LoVo (cell line): ENCODE data around the gene MEX3D.
"Not testable (repeated sequence)": the region's sequence is repeated elsewhere in the genome, so short reads cannot be mapped to it uniquely, and the experiment has no call there.

ENCODE experiments used
- DNase-seq: peaks from one replicate; pipeline ENCODE4 v3.0.0-alpha.2; 2016; ENCODE audit warnings: low spot score

Gene MEX3D

DNA sequence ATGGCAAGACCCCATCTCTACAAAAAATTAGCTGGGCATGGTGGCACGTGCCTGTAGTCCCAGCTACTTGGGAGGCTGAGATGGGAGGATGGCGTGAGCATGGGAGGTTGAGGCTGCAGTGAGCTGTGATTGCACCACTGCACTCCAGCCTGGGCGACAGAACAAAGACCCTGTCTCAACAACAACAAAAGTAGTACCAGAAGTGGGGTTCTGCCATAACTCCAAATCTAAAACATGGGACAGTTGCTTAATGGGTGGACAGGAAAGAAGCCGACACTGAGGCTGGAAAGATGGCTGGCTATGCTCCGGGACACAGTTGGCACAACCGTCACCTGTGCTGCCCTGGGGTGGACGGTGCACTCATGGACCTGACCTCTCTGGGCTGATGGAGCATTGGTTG lies 32.4 kb downstream of the MEX3D start:
- DNase-seq = not testable (repeated sequence)

DNA sequence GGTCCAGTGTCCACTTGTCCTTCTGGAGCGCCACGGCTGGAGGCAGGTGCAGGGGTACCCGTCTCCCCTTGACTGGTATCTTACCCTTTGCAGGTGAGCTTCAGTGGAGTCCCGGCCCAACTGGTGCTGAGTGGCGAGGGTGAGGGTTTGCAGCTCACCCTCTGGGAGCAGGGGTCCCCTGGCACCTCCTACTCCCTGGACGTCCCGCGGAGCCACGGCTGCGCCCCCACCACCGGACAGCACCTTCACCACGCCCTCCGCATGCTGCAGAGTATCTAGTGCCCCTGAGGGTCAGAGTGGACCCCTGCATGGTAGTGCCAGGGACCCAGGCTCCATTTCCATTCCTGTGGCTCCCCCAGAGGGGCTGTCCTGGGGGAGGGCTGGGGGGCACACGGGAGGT lies 33.2 kb downstream of the MEX3D start:
- no peak for DNase-seq

DNA sequence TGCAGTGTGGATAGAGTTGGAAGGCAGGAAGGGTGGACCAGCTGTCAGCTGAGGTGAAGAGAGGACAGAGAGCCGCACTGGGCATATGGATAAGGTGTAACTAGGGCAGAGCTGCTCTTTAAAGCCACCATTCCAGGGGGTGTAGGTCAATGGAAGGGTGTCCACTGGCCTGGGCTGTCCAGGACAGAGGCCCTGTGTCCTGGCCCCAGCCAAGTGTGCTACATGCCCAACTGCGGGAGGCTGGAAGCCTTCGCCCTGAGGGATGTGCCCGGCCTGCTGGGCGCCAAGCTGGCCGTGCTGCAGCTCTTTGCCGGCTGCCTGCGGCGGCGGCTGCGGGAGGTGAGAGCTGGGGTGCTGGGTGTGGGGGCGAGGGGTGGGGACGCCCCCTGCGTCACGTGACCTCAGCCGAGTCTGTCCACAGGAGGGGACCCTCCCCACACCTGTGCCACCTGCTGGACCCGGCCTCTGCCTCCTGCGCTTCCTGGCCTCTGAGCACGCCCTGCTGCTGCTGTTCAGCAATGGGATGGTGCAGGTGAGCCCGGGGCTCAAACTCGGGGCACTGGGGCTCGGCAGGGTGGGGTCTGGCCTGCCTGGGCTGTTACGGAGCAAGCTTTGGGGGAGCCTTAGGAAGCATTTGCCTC lies 34.5 kb downstream of the MEX3D start:
- DNase-seq = no peak

DNA sequence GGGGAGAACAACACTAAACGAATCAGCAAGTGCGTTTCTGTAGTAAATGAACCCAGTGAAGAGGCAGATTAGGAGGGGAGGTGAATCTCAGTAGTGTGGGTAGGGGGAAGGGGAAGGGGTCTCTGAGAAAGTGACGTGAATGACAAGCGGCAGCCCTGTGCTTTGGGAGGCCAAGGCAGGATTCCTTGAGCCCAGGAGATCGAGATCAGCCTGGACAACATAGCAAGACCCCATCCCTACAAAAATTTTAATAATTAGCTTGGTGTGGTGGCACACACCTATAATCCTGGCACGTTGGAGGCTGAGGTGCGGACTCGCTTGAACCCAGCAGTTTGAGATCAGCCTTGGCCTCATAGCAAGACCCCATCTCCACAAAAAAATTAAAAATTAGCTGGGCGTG lies 36.1 kb downstream of the MEX3D start:
- no peak for DNase-seq

DNA sequence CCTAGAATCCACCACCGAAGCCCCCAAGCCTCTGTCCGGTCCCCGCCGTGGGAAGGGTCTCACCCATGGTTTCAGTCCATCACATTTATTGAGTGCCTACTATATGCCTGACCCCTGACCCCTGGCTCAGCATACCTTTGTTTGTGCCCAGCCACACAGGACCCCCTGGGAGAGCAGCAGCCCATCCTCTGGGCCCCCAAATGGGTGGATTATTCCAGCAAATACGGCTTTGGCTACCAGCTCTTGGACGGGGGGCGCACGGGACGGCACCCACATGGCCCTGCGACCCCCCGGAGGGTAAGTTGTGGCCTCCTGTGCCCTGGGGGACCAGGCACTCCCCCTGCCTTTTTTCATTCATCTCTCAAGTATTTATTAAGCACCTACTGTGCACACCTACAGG lies 36.5 kb downstream of the MEX3D start:
- DNase-seq = no peak

DNA sequence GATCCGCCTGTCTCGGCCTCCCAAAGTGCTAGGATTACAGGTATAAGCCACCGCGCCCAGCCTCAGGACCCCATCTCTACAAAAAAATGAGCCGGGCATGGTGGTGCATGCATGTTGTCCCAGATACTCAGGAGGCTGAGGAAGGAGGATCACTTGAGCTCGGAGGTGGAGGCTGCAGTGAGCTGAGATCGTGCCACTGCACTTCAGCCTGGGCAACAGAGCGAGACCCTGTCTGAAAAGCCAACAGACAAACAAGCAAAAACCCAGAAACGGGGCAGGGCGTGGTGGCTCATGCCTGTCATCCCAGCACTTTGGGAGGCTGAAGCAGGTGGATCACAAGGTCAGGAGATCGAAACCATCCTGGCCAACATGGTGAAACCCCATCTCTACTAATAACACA lies 37.3 kb downstream of the MEX3D start:
- not testable (repeated sequence) for DNase-seq

DNA sequence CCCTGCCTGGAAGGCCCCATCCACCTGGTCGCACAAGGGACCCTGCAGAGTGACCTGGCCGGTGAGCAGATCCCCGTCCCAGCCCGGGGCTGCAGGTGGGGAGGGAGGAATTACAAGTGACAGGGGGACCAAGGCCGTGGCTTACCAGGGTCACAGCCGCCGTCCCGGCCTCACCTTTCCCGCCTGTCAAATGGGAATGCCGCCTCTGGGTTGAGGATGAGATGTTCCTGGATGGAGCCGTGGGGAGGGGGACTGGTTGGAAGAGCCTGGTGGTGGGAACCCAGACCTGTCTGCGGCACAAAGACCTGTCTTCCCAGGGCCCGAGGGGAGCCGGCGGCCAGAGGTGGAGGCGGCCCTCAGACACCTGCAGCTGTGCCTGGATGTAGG lies 38.7 kb downstream of the MEX3D start:
- no peak for DNase-seq

DNA sequence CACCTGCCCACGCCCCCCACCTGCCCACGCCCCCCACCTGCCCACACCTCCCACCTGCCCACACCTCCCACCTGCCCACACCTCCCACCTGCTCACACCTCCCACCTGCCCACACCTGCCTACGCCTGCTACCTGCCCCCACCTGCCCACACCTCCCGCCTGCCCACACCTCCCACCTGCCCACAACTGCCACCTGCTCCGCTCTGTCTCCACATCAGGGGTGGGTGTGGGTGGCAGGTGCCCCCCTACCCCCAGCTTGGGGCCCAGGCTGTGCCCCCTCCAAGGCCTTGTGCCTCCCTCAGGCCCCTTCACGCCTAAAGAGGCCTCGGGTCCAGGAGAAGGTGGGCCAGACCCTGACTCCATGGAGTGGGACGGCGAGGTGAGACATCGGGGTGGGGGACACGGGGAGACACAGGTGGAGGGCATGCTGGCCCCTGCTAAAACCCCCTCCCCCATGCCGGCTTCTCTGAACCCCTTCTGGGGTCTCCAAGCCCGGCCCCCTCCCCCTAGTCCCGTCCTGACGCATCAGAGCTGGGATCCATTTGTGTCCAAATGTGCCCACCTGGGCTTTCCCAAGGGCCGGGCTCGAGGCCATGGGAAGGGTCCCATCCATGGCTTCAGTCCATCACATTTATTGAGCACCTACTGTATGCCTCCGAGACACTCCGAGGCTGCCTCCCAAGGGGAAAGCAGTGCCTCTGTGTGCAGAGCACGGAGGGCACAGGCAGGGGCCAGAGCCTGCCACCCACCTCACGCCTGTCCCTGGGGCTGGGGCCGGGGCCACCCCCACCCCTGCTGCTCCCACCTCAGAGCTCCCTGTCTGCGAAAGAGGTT lies 39.3 kb downstream of the MEX3D start:
- DNase-seq = no peak

DNA sequence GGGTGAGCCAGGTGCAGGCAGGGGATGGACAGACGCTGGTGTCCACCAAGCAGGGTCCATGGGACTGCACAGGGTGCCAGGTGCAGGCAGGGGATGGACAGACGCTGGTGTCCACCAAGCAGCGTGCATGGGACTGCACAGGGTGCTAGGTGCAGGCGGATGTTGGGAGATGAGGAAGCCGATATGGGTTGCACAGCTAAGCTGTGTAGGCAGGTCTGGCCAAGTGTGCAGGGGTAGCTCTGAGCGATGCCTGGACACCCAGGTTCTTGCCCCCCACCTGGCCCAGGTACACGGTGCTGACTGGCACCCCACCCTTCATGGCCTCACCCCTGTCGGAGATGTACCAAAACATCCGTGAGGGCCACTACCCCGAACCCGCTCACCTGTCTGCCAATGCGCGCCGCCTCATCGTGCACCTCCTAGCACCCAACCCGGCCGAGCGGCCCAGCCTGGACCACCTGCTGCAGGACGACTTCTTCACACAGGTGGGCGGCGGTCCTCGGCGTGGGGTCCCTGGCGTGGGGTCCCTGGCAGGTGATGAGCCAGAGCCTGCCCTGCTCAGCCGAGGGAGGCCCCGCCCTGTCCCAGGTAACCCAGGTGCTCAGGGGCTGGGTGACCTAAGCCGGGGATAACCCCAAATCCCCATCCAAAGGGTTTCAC lies 40.3 kb downstream of the MEX3D start:
- DNase-seq = no peak

DNA sequence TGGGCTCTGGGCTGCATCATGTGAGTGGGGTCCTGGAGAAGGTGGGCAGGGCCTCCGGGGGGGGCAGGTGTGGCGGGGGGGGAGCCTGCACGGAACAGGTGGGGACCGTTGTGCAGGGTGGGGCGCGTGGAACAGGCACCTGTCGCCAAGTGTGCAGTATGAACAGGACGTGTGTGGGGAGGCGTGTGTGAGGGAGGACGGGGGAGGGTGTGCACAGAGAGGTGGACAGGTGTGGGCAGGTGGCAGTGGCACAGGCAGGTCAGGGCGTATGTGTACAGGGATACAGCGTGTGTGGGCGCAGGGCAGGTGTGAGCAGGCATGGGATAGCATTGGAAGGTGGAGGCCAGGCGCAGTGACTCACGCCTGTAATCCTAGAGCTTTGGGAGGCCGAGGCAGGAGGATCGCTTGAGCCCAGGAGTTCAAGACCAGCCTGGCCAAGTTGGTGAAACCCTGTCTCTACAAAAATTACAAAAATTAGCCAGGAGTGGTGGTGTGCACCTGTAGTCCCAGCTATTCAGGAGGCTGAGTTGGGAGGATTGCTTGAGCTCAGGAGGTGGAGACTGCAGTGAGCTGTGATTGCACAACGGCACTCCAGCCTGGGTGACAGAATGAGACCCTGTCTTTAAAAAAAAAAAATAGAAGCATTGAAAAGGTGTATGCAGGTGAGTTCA lies 41.0 kb downstream of the MEX3D start:
- no peak for DNase-seq

DNA sequence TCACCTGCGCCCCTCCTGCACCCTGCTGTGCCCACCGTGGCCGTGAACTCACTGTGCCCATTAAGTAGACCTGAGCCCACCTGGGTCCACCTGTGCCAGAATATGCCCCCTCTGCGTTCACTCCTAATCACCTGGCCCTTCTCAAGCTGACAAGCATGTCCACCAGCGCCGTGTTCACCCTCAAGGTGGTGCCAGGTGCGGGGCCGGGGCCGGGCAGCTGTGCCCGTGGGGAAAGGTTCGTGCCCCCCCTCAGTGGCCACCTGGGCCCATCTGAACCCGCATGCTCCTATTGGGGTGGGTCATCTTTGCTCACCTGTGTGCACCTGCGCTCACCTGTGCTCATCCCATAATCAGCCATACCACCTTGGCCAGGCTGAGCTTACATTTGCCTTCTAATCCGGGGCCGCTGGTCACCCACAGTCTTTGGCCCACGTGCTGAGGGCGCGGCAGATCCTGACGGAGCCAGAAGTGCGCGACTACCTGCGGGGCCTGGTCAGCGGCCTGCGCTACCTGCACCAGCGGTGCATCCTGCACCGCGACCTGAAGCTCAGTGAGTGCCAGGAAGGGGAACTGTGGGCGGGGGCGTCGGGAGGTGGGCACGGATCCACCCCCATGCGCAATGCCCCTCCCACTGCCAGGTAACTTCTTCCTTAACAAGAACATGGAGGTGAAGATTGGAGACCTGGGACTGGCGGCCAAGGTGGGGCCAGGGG lies 41.9 kb downstream of the MEX3D start:
- DNase-seq = no peak

DNA sequence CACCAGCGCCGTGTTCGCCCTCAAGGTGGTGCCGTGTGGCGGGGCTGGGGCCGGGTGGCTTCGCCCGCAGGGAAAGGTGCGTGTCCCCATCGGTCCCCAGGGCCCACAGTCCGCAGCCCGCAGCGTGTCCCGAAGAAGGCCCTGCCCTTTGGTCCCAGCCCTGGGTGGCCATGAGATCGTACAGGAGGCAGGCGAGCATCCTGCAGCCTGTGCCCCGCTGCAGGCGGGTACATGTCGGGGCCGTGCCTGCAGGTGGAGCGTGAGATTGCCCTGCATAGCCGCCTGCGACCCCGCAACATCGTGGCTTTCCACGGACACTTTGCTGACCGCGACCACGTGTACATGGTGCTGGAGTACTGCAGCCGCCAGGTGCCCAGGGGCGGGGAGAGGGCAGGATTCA lies 42.8 kb downstream of the MEX3D start:
- DNase-seq = no peak

DNA sequence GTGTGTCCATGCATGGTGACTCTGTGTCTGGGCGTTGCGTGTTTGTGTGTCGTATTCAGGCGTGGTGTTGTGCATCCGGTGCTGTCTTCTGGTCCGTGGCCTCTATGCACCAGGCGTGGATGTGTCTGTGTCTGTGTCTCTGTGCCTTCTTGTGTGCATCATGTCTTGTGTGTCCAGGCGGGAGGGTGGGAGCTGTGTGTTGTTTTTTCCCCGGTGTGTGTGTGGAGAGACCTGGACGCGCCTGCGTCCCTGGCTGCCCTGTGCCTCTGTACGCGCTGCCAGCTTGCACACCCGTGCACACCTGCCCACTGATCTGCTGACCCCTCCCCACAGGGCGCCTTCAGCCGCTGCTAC lies 43.2 kb downstream of the MEX3D start:
- DNase-seq = no peak

DNA sequence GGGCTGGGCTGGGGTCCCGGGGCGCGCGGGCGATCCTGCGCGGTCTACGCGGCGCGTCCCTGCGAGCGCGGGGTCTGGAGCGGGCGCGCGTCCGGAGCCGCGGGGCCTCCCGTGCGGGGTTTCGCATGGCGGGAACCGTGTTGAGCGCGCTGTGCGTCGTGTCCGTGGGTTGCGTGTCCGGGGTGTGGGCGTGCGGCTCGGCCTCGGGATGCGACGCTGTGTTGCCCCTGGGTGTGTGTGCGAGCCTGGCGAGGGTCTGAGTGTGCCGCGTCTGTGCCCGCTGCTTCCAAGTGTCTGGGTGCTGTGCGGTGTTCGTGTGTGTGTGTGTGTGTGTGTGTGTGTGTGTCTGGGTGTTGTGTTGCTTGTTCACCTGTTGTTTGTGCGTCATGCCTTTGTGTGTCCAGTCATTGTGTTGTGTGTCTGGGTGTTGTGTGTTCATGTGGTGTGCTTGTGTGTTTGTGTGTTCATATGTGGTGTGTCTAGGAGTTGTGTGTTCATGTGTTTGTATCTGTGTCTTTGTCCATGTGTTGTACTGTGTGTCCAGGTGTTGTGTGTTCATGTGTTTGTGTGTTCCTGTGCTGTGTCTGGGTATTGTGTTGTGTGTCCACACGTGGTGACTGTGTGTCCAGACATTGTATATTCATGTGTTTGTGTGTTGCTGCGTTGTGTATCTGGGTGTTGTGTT lies 43.7 kb downstream of the MEX3D start:
- DNase-seq = no peak

DNA sequence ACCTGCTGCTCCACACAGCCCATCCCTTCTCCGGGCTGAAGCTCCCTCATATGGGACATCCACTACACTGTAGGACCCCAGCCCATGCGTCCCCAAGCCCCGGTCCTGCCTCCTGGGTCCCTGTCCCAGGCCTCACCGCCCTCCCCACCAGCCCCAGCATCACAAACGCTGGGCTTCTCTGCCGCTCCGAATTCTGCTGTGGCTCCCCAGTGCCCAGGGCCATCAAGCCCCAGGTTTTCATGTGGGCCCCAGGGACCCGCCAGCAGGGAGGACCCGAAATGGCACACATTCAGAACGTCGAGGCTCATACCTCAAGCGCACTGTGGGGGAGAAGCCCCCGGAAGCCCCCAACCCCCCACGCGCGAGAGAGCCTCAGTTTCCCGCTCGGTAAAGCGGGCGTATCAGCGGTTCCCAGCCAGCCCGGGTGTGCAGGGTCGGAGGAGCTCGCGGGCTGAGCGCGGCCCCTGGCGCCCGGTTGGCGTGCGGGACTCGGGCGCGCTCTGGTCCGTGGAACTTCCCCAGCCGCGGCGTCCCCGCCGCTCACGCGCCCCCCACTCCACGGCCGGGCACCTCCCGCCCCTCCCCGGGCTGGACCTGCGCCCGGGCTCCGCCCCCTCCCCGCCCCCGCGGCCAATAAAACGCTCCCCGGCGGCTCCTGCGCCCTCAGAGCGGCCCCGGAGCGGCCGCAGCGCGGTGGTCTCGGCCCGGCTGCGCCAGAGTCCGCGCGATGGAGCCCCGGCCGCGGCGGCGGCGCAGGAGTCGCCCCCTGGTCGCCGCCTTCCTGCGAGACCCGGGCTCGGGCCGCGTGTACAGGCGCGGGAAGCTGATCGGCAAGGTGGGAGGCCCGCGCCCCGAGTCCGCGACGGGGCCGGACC lies 44.5 kb downstream of the MEX3D start, which contains the start of gene PLK5:
Gene PLK5 (plus strand): TSS at position 666 of the 875 bp plus-strand sequence. CDS start 2,920 bp downstream, outside the sequence.
- DNase-seq = no peak

DNA sequence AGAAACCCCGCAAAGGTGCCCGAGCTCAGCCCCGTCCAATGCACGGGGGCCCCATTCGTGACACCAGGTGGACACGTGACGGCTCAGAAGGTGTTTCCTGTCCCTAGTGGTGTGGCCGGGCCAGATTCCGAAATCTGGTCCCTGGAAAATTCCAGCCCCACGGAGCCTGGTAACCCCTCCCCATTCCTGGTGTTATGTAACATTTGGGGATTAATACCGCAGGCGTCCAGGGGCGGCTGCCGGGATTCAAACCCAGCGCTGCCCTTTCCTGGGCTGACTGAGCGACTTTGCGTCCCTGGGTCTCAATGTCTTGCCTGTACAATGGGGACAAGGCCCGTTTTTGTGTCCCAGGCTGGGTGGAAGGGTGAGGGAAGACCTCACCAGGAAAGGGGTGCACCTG lies 45.3 kb downstream of the MEX3D start:
- DNase-seq = no peak

DNA sequence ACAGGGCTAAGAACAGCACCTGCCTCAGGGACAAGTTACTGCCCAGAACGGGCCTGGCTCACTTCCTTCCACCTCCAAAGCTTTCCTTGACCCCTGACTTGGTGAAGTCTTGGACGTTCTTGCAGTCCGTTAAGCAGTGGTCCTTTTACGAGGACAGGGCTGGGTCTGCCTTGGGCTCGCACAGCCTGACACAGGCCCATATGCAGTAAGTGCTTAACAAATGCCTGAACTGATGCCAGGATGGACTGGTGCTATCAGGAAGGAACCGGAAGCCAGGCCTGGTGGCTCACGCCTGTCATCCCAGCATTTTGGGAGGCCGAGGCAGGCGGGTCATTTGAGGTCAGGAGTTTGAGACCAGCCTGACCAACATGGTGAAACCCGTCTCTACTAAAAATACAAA lies 46.1 kb downstream of the MEX3D start:
- no peak for DNase-seq

DNA sequence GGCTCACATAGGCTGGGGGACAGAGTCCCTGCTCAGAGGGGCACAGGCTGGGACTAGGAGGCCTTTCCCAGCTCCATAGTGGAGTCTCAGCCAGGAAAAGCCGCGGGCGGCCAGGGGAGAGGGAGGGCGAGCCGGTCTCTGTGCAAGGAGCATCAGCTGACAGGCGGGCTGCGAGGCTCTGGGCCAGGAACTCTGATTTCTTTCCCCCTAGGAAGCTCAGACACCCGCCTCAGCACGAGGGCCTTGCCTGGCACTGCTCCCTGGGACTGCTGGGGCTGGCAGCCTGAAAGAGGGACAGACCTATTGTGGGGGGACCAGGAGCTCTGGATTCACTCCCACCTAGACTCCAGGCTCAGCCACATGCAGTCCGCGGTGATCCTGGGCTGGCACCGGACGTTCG lies 46.5 kb downstream of the MEX3D start:
- DNase-seq = no peak

DNA sequence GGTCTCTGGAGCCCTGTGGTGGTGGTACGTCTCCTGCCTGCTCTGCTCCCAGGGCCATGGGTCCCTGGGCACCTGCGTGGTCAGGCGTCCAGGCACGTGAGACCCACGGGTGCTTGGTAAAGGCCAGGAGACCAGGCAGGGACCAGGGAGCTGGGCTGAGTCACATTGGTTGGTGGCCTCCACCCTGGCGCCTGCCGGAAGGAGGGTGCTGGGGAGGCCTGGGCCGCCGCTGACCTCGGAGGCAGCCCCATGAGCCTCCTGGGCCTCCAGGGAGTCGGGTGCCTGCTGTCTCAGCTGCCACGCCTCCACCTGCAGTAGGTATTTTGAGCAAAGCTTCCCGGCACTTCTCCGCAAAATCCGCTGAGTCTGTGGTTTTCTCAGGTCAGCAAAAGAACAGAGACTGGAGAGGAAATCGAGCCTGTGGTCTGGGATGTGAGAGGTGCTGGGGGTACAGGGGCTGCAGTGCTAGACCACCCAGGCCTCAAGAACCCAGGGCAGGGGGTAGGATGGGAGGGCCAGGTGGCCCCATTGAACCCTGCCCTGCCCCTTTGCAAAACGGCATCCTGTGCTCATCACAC lies 47.8 kb downstream of the MEX3D start:
- no peak for DNase-seq

DNA sequence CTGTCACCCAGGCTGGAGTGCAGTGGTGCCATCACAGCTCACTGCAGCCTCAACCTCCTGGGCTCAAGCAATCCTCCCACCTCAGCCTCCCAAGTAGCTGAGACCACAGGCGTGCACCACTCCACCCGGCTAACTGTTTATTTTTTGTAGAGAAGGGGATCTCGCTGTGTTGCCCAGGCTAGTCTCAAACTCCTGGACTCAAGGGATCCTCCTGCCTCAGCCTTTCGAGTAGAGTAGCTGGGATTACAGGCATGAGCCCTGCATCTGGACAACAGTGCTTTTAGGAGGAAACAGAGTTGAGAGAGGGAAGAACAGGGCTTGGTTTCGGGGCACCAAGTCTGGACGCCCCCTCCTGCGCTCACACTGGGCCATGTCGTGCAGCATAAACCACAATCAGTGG lies 48.3 kb downstream of the MEX3D start:
- not testable (repeated sequence) for DNase-seq
